ENCODE results near the gene PRPF8. TPM values are rescaled to one million over a fixed set of nuclear protein-coding genes. Genes with fewer than 3 reads are reported as not detected.
"Not testable (repeated sequence)": the region's sequence is repeated elsewhere in the genome, so short reads cannot be mapped to it uniquely, and the experiment has no call there.

PRPF8 gene
- total and polyA plus RNA-seq, 10 of the 15 experiments (the other 5 are each of a cell fraction or from before 2014, with no cell fraction given), result 77.2 to 337 (median 162) TPM

- H2AFZ ChIP-seq (ENCODE audit: control insufficient read depth, low read depth, low read length); BruUV-seq (replicated peaks); in situ Hi-C loops (cut with MboI); H3K27me3 ChIP-seq (replicated peaks in 1 of 2; ENCODE audit: control insufficient read depth in 2 of 2, insufficient read depth in 2 of 2, low read length in 1 of 2); FAIRE-seq; H3K4me1 ChIP-seq (ENCODE audit: control insufficient read depth, insufficient read depth, low read length); H3K4me3 ChIP-seq; ATAC-seq; H3K27ac ChIP-seq (ENCODE audit: control insufficient read depth, insufficient read depth); H3K4me2 ChIP-seq (ENCODE audit: control insufficient read depth, insufficient read depth); H3K9me3 ChIP-seq (replicated peaks; ENCODE audit: control insufficient read depth, insufficient read depth, low read length); H3K9ac ChIP-seq (ENCODE audit: control insufficient read depth, insufficient read depth, low read length); SMC1A ChIA-PET (ENCODE audit: uncharacterized antibody, unreplicated experiment); DNase-seq (ENCODE audit: low read depth, low spot score); H3K79me2 ChIP-seq (ENCODE audit: control insufficient read depth, insufficient read depth, low read length); H4K20me1 ChIP-seq (ENCODE audit: control insufficient read depth, insufficient read depth): not testable (repeated sequence)
- peaks cover 32 to 45% of the 10 kb centered on the region in 2 experiments for H3K36me3 ChIP-seq (ENCODE audit: control insufficient read depth in 2 of 2, insufficient read depth in 2 of 2, low read length in 1 of 2)
- peak; percentile 31; the same call in 1 of the 2 replicates for TF ChIP-seq POLR2AphosphoS5 (IDR thresholded peaks at IDR 0.05; ENCODE audit: low read length)
- intact Hi-C loops (cut with micrococcal nuclease; ENCODE audit: unreplicated experiment), result loop anchor here (10.0 kb wide), 1 partner anchor 121 kb away; no protein-coding TSS in a partner anchor
- ChIA-PET CTCF (interaction anchor here (0.9 kb wide), 1 partner anchor 34 kb away, joined by 3 read pairs; no protein-coding TSS in a partner anchor), RAD21 (ENCODE audit: unreplicated experiment) (interaction anchor here (0.6 kb wide), 1 partner anchor 762 kb away, joined by 3 read pairs; no protein-coding TSS in a partner anchor), POLR2A (interaction anchor here (2.1 kb wide), 1 partner anchor 15 kb away, joined by 7 read pairs; the partner anchor contains the start of gene RILP)
- WGBS (ENCODE audit: insufficient coverage, insufficient replicate concordance, low lambda C conversion rate, missing lambda C conversion rate), result 98% methylated on average over 5 of the region's 5 CpGs
These were observed 20.7 kb downstream of the PRPF8 start for GRCh38 chr17:1663934-1664333.

GRCh38 chr17:1661045-1661444 lies 23.6 kb downstream of the PRPF8 start:
- H3K9me3 ChIP-seq (replicated peaks; ENCODE audit: control insufficient read depth, insufficient read depth, low read length), result no peaks in the 10 kb centered on the region
- H3K27ac ChIP-seq (ENCODE audit: control insufficient read depth, insufficient read depth), result no peak overlapping the region
- H3K4me1 ChIP-seq (ENCODE audit: control insufficient read depth, insufficient read depth, low read length), result no peaks in the 10 kb centered on the region
- H3K27me3 ChIP-seq (replicated peaks in 1 of 2; ENCODE audit: control insufficient read depth in 2 of 2, insufficient read depth in 2 of 2, low read length in 1 of 2), result no peaks in the 10 kb centered on the region
- H3K9ac ChIP-seq (ENCODE audit: control insufficient read depth, insufficient read depth, low read length), result no peak overlapping the region
- in situ Hi-C loops (cut with MboI), result no loop called here
- H4K20me1 ChIP-seq (ENCODE audit: control insufficient read depth, insufficient read depth), result no peaks in the 10 kb centered on the region
- intact Hi-C loops (cut with micrococcal nuclease; ENCODE audit: unreplicated experiment), result loop anchor here (10.0 kb wide), 1 partner anchor 124 kb away; no protein-coding TSS in a partner anchor
- no peak overlapping the region for H3K4me3 ChIP-seq
- DNase-seq (ENCODE audit: low read depth, low spot score), result no peak
- POLR2A ChIA-PET, result interaction anchor here (1.1 to 1.4 kb wide), 3 partner anchors 8 to 23 kb away, joined by 3 to 4 read pairs (median 3); no protein-coding TSS in a partner anchor
- FAIRE-seq, result no peak
- 97% methylated on average over 12 of the region's 12 CpGs for WGBS (ENCODE audit: insufficient coverage, insufficient replicate concordance, low lambda C conversion rate, missing lambda C conversion rate)
- CTCF ChIA-PET, result interaction anchor here (0.8 to 1.0 kb wide), 3 partner anchors 8 to 226 kb away, joined by 3 to 4 read pairs (median 4); no protein-coding TSS in a partner anchor
- H3K79me2 ChIP-seq (ENCODE audit: control insufficient read depth, insufficient read depth, low read length), result no peaks in the 10 kb centered on the region
- ATAC-seq, result no peak
- SMC1A ChIA-PET (ENCODE audit: uncharacterized antibody, unreplicated experiment), result no interaction called here
- RAD21 ChIA-PET (ENCODE audit: unreplicated experiment), result no interaction called here
- H3K4me2 ChIP-seq (ENCODE audit: control insufficient read depth, insufficient read depth), result no peak overlapping the region
- H2AFZ ChIP-seq (ENCODE audit: control insufficient read depth, low read depth, low read length), result no peak overlapping the region
- peaks cover 39 to 50% of the 10 kb centered on the region in 2 experiments for H3K36me3 ChIP-seq (ENCODE audit: control insufficient read depth in 2 of 2, insufficient read depth in 2 of 2, low read length in 1 of 2)
- TF ChIP-seq POLR2A (IDR thresholded peaks at IDR 0.05; ENCODE audit: low read depth, low read length) (peak; percentile 5; the same call in 1 of the 2 replicates), E4F1 (IDR thresholded peaks at IDR 0.05; ENCODE audit: borderline replicate concordance, partially characterized antibody) (no peak)
- no TSS peak for BruUV-seq (replicated peaks)
